GM12872 (cell line): ENCODE data around the gene RNF213.

Source experiments
- TF ChIP-seq, protein P1 (sequence below): IDR thresholded peaks from 3 replicates; pipeline ENCODE4 v1.5.1; 2011; ENCODE audit warnings: low read depth, mild to moderate bottlenecking, low read length, moderate library complexity; ENCODE audit not compliant: insufficient read depth

The RNF213 gene

DNA sequence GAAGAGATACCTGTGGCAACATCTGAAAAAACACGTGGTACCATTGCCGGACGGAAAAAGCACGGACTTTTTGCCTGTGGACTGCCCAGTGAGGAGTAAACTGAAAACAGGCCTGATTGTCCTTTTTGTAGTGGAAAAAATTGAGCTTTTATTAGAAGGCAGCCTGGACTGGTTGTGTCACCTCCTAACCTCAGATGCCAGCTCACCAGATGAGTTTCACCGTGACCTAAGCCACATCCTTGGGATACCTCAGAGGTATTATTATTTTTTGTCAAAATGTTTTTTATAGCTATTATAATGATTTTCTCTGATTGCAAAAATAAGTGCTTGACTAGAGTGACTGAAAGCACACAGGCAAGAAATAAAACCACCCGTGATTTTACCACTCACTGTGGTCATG lies 34.9 kb downstream of the RNF213 start:
- TF ChIP-seq, protein P1, sequence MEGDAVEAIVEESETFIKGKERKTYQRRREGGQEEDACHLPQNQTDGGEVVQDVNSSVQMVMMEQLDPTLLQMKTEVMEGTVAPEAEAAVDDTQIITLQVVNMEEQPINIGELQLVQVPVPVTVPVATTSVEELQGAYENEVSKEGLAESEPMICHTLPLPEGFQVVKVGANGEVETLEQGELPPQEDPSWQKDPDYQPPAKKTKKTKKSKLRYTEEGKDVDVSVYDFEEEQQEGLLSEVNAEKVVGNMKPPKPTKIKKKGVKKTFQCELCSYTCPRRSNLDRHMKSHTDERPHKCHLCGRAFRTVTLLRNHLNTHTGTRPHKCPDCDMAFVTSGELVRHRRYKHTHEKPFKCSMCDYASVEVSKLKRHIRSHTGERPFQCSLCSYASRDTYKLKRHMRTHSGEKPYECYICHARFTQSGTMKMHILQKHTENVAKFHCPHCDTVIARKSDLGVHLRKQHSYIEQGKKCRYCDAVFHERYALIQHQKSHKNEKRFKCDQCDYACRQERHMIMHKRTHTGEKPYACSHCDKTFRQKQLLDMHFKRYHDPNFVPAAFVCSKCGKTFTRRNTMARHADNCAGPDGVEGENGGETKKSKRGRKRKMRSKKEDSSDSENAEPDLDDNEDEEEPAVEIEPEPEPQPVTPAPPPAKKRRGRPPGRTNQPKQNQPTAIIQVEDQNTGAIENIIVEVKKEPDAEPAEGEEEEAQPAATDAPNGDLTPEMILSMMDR: no peak

DNA sequence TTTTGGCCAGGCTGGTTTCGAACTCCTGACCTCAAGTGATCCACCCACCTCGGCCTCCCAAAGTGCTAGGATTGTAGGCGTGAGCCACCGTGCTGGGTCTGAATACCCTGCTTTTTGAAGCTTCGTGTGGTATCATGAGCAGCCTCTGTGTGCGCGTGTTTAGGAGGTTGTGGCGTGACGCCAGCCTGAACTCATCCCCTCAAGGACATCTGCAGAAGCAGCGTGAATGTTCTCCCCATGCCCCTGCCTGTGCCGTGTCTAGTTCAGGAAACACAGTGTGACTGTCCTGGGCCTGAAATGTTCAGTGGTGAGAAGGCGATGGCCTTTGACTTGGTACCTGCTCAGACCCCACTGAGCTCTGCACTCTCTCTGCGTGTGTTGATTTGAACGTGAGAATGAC lies 35.6 kb downstream of the RNF213 start:
- TF ChIP-seq, protein P1: no peak

DNA sequence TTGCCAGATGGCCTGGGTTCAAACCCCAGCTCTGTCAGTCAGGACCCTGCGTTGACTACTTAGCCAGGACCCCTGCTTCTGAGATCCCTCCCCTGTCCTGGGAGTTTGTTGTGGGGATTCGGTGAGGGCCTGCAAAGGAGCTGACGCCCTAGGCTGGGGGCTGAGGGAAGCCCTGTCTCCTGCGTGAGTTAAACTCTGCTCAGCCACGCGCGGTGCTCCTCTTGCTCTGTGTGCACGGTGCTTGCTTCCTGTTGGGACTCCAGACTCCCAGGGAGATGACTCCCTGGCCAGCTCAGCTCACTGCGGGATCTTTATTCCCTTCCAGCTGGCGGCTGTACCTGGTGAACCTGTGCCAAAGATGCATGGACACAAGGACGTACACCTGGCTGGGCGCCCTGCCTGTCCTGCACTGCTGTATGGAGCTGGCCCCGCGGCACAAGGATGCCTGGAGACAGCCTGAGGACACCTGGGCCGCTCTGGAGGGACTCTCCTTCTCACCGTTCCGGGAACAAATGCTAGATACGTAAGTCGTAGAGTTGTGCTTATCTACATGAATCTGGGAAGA lies 37.4 kb downstream of the RNF213 start:
- TF ChIP-seq, protein P1: no peak

DNA sequence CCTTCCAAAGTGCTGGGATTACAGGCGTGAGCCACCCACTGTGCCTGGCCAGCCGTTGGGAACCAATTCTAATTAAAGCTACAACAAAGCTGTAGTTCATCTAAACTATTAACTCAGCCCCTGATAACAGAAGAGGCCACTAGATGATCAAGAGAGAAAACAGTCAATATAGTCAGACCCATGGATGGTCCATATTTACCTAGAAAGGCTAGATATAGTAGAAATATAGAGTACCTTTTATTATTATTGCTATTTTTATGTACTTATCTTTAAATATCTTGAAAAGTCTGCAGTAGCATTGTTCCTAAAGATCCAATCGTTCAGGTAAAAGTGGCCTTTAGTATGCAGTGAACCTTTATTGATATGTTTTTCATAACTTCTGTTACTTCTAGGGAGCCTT lies 43.2 kb downstream of the RNF213 start:
- TF ChIP-seq, protein P1: no peak

DNA sequence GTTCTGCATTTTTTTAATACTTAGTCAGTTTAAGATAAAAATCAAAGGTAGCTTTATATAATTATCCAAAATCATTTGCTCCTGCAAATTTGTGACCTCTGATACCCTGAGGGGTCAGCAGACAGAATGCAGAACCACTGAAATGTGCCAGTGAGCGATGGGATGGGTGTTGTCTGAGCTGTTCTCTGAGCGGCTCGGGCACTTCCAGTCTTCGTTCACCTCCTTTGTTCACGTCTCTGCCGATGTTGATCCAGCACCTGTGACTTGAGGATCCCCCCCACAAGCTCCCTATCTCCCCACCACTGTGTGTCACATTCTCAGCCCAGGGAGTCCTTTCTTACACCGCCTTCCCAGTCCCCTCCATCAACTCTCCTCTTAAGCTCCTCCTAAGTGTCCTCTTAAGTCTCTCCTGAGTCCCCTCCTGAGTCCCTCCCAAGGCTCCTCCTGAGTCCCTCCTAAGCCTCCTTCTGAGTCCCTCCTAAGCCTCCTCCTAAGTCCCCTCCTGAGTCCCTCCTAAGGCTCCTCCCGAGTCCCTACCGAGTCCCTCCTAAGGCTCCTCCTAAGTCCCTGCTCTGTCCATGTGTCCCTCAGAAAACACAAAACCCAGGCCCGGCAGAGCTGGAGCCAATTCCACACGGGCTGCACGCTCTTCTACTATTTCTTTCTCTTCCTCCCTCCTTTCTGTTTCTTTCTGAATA lies 47.5 kb downstream of the RNF213 start:
- TF ChIP-seq, protein P1: no peak

DNA sequence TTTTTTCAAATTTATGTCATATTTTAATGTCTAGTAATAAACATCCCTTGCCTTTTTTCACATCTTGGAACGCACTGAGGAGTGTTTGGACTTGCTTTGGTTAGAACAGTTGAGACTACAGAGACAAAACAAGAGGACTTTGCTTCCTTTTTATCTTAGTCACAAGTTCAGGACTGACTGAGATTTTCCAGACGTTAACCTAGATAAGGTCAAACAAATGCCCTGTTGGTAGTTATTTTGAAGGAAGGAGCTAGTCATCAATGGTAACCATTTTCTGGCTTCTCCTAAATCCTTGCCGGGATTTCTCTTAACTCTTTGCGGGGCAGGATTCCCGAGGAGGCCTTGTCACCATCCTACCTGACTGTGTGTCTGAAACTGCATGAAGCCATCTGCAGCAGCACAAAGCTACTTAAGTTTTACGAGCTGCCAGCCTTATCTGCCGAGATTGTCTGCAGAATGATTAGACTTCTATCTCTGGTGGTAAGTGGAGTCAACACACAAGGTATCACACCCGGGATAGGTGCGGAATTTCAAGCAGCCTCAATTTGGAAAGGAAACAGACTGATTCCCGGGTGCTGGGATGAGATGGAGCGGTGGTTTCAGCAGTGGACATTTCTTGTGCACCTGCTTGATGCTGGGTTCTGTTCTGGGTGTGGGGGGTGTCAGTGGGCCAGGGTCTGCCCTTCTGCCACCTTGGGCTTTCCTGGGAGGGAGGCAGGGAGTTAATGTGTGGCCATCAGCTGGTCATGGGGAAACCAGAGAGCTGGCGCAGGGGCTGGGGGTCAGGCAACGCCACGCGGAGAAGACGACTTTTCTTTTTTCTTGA lies 48.3 kb downstream of the RNF213 start:
- TF ChIP-seq, protein P1: no peak

DNA sequence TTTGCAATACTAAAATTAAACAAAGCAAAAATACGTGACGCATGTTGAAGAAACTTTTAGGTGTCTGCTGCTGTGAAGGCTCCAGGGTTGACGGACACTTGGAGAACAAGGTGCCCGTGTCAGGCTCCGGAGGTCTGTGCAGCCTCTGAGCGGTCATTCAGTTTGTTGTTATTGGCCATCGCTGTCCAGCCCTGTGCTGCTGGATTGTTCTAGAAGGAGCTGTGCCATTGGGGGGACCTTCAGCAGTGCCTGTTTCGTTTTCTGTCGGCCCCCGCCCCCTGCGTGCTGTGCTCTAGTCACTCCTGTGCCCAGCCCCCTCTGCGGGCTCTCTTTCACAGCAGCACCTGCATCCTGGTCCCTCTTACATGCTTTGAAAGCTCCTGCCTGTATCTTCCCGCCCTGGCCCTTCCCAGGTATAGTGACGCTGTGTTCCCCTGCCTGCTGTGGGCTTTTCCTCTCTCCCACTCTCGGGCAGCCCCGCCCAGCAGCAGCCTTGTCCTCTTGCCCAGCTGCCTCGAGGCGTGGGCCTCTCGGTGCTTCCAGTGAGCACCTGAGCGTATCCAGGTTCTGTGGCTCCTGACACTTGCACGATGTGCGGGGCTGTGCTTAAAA lies 50.7 kb downstream of the RNF213 start:
- TF ChIP-seq, protein P1: no peak
